ENCODE results near the gene FXYD3. TPM values are rescaled to one million over a fixed set of nuclear protein-coding genes. Genes with fewer than 3 reads are reported as not detected.

The FXYD3 gene
- polyA plus RNA-seq, 1 donor from 2014 or later, result not detected

DNA sequence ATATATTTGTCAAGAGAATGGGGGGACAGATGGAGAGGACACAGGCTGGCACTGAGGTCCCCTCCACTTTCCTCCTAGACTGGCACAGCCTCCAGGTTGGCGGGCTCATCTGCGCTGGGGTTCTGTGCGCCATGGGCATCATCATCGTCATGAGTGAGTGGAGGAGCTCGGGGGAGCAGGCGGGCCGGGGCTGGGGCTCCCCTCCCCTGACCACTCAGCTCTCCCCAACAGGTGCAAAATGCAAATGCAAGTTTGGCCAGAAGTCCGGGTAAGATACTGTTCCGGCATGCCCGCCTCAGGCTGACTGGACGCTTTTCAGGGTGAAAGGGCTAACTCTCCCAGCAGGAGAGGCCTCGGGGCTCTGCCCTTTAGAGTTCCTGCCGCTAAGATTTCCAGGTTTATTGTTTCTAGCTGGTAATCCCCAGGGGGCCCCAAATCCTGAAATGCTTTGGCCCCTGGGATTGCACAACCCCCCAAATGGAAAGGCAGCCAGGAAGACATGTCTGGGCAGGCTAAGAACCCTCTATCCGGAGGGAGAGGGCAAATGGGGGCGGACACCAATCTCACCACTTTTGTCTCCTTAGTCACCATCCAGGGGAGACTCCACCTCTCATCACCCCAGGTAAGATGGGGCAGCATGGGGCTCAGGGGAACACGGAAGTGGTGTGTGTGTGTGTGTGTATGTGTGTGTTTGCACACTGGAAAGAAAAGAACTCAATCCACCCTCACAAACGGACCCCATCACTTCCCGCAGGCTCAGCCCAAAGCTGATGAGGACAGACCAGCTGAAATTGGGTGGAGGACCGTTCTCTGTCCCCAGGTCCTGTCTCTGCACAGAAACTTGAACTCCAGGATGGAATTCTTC is 7.3 kb downstream of the FXYD3 start:
- no peak overlapping the region for H2AFZ ChIP-seq (ENCODE audit: low read depth, low read length)
- TF ChIP-seq TAF1 (IDR thresholded peaks at IDR 0.05; ENCODE audit: low read depth) (no peak), RAD21 (conservative IDR thresholded peaks at IDR 0.05) (no peak), POLR2AphosphoS5 (IDR thresholded peaks at IDR 0.05) (no peak), EP300 (conservative IDR thresholded peaks at IDR 0.05; ENCODE audit: poor library complexity, severe bottlenecking) (no peak), CTCF (IDR thresholded peaks at IDR 0.05; ENCODE audit: poor library complexity, severe bottlenecking) (no peak), EZH2 (IDR thresholded peaks at IDR 0.05; ENCODE audit: borderline replicate concordance, insufficient read depth, low read length, poor library complexity, severe bottlenecking) (no peak), SMC3 (conservative IDR thresholded peaks at IDR 0.05; ENCODE audit: poor library complexity) (no peak), MXI1 (conservative IDR thresholded peaks at IDR 0.05; ENCODE audit: poor library complexity, severe bottlenecking) (no peak)
- TF ChIP-seq, protein P1, sequence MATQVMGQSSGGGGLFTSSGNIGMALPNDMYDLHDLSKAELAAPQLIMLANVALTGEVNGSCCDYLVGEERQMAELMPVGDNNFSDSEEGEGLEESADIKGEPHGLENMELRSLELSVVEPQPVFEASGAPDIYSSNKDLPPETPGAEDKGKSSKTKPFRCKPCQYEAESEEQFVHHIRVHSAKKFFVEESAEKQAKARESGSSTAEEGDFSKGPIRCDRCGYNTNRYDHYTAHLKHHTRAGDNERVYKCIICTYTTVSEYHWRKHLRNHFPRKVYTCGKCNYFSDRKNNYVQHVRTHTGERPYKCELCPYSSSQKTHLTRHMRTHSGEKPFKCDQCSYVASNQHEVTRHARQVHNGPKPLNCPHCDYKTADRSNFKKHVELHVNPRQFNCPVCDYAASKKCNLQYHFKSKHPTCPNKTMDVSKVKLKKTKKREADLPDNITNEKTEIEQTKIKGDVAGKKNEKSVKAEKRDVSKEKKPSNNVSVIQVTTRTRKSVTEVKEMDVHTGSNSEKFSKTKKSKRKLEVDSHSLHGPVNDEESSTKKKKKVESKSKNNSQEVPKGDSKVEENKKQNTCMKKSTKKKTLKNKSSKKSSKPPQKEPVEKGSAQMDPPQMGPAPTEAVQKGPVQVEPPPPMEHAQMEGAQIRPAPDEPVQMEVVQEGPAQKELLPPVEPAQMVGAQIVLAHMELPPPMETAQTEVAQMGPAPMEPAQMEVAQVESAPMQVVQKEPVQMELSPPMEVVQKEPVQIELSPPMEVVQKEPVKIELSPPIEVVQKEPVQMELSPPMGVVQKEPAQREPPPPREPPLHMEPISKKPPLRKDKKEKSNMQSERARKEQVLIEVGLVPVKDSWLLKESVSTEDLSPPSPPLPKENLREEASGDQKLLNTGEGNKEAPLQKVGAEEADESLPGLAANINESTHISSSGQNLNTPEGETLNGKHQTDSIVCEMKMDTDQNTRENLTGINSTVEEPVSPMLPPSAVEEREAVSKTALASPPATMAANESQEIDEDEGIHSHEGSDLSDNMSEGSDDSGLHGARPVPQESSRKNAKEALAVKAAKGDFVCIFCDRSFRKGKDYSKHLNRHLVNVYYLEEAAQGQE (IDR thresholded peaks at IDR 0.05; ENCODE audit: borderline replicate concordance), result no peak
- H3K27ac ChIP-seq (ENCODE audit: low read length), result no peak overlapping the region
- H3K4me2 ChIP-seq (ENCODE audit: low read length), result no peak overlapping the region
- no peak overlapping the region for H3K4me3 ChIP-seq (ENCODE audit: low read length)
- H4K20me1 ChIP-seq (ENCODE audit: insufficient read depth), result no peaks in the 10 kb centered on the region
- H3K9ac ChIP-seq (ENCODE audit: low read length), result no peak overlapping the region
- no peaks in the 10 kb centered on the region for H3F3A ChIP-seq (ENCODE audit: insufficient read depth, low read length, poor library complexity, severe bottlenecking)
- no peaks in the 10 kb centered on the region for H3K9me2 ChIP-seq (ENCODE audit: insufficient read depth, low read length)
- no peaks in the 10 kb centered on the region for H3K79me2 ChIP-seq (replicated peaks; ENCODE audit: insufficient read depth, low read length)
- H3K27me3 ChIP-seq (ENCODE audit: insufficient read depth, low read depth, low read length), result no peaks in the 10 kb centered on the region
- H3K9me3 ChIP-seq (ENCODE audit: low read length), result no peaks in the 10 kb centered on the region
- no peaks in the 10 kb centered on the region for H3K36me3 ChIP-seq (ENCODE audit: insufficient read depth, low read length)

- no peaks in the 10 kb centered on the region for H4K20me1 ChIP-seq (ENCODE audit: insufficient read depth)
Observed at GRCh38 chr19:35123573-35123972, 8.0 kb downstream of the FXYD3 start.

More at GRCh38 chr19:35123573-35123972, 8.0 kb downstream of the FXYD3 start:
- no peaks in the 10 kb centered on the region for H3K27me3 ChIP-seq (ENCODE audit: insufficient read depth, low read depth, low read length)
- H3K9ac ChIP-seq (ENCODE audit: low read length), result no peak overlapping the region
- H3K4me3 ChIP-seq (ENCODE audit: low read length), result no peak overlapping the region
- no peaks in the 10 kb centered on the region for H3F3A ChIP-seq (ENCODE audit: insufficient read depth, low read length, poor library complexity, severe bottlenecking)
- no peaks in the 10 kb centered on the region for H3K36me3 ChIP-seq (ENCODE audit: insufficient read depth, low read length)
- H3K9me2 ChIP-seq (ENCODE audit: insufficient read depth, low read length), result no peaks in the 10 kb centered on the region
- TF ChIP-seq, protein P1 (IDR thresholded peaks at IDR 0.05; ENCODE audit: borderline replicate concordance), result no peak
- H3K79me2 ChIP-seq (replicated peaks; ENCODE audit: insufficient read depth, low read length), result no peaks in the 10 kb centered on the region
- no peak overlapping the region for H3K27ac ChIP-seq (ENCODE audit: low read length)
- no peak overlapping the region for H2AFZ ChIP-seq (ENCODE audit: low read depth, low read length)
- H3K9me3 ChIP-seq (ENCODE audit: low read length), result no peaks in the 10 kb centered on the region
- no peak overlapping the region for H3K4me2 ChIP-seq (ENCODE audit: low read length)
